K562 (cell line): ENCODE measurements around the gene TRIM24. TPM values are rescaled to one million over a fixed set of nuclear protein-coding genes. Genes with fewer than 3 reads are reported as not detected.
A peak's percentile ranks its signal among the peaks of the same experiment; 100 is the strongest.

Experiments used
- FOXJ2 ChIP-seq: fragments of 200-800 bp; sonication (Bioruptor generic); IDR thresholded peaks from 2 replicates; pipeline ENCODE4 v1.6.1; 2016; ENCODE audit warnings: missing genetic modification characterization, missing compliant biosample characterization
- GTF2E2 ChIP-seq: fragments of 200-800 bp; sonication (Bioruptor generic); IDR thresholded peaks from 2 replicates; pipeline ENCODE4 v1.6.1; 2016; ENCODE audit warnings: missing genetic modification characterization, missing compliant biosample characterization
- KLF13 ChIP-seq: fragments of 450-650 bp; IDR thresholded peaks from 2 replicates; pipeline ENCODE4 v1.6.1; 2016; ENCODE audit warnings: missing genetic modification characterization, low read depth, mild to moderate bottlenecking, missing compliant biosample characterization, moderate library complexity, borderline replicate concordance
- NR2C2 ChIP-seq, 2 experiments: fragments of 200-800 bp in 1 of 2; sonication (Bioruptor generic) in 1 of 2; sonication (generic) in 1 of 2; formaldehyde crosslinking in 1 of 2; IDR thresholded peaks; 2 replicates each; pipeline versions ENCODE4 v1.6.1 to v1.8.0; 2016 to 2022; ENCODE audit warnings: mild to moderate bottlenecking in 1 of 2, missing compliant biosample characterization in 1 of 2, missing genetic modification characterization in 1 of 2, missing genetic modification reagents in 1 of 2
- TRIM24 ChIP-seq, 2 experiments: fragments of 450-650 bp; IDR thresholded peaks; 2 replicates each; pipeline ENCODE4 v1.6.1; 2016
- polyA plus RNA-seq, 8 experiments: library from polyadenylated mRNA; depleted of rRNA in 4 of 8; stranded (reverse) in 5 of 8; unstranded in 3 of 8; fragments of >200 nt; fragmentation: Nextera tagmentation in 2 of 8; fragmentation: Illumina TruSeq in 1 of 8; extraction: Ambion mirVana in 2 of 8; extraction: Trizol in 1 of 8; gene quantifications; 2 replicates each; pipeline versions ENCODE4 v1.2.1 to v1.2.3, GENCODE V29; 2011 to 2014; ENCODE audit warnings: inconsistent platforms in 1 of 8, missing spikeins in 1 of 8
- total RNA-seq, 7 experiments: library from RNA; depleted of rRNA in 6 of 7; stranded (reverse); fragments of >200 nt in 6 of 7; fragmentation: Illumina TruSeq in 2 of 7; extraction: Trizol in 2 of 7; gene quantifications; 2 replicates each; pipeline versions ENCODE4 v1.2.1 to v1.2.3, GENCODE V29; 2011 to 2021; ENCODE audit warnings: low replicate concordance in 1 of 7
- TF ChIP-seq, protein P1 (sequence below), 2 experiments: IDR thresholded peaks in 1 of 2; conservative IDR thresholded peaks in 1 of 2; 2 replicates each; pipeline ENCODE4 v1.6.1; 2016; ENCODE audit warnings: low read depth in 2 of 2, mild to moderate bottlenecking in 1 of 2, missing compliant biosample characterization in 1 of 2, missing genetic modification characterization in 1 of 2, moderate library complexity in 1 of 2
- TF ChIP-seq, protein P2 (sequence below): fragments of 450-650 bp; conservative IDR thresholded peaks from 2 replicates; pipeline ENCODE4 v1.6.1; 2016; ENCODE audit warnings: missing genetic modification characterization, low read depth, mild to moderate bottlenecking, missing compliant biosample characterization, moderate library complexity
- TF ChIP-seq, protein P3 (sequence below): fragments of 450-650 bp; IDR thresholded peaks from 2 replicates; pipeline ENCODE4 v1.6.1; 2016; ENCODE audit warnings: antibody characterized with exemption
- TF ChIP-seq, protein P4 (sequence below): fragments of 450-650 bp; IDR thresholded peaks from 2 replicates; pipeline ENCODE4 v1.7.0; 2016; ENCODE audit warnings: borderline replicate concordance
- TF ChIP-seq, protein P5 (sequence below): fragments of 450-650 bp; IDR thresholded peaks from 2 replicates; pipeline ENCODE4 v1.6.1; 2016; ENCODE audit warnings: low read depth

Gene TRIM24
- total and polyA plus RNA-seq, 9 of the 15 experiments (the other 6 are each of a cell fraction or from before 2014, with no cell fraction given), result 13.4 to 74.0 (median 41.7) TPM

DNA sequence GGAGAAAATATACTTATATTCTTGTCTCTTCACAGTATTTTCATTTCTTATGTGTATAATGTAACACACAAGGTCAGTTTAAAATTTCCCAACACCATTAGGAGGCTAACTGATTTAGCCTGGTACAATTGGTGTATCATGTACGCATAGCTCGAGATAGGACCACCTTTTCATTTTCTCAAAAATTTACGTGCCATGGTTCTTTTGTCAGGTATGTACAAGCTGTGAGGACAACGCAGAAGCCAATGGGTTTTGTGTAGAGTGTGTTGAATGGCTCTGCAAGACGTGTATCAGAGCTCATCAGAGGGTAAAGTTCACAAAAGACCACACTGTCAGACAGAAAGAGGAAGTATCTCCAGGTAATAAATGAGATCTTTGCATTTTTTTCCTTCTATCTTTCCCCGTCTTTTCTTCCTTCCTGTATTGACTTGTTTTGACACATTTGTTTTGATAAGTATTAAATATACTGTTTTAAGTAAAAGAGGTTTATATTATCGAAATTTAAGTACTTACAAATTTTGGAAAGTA is 55.0 kb downstream of the TRIM24 start (continued):
- TF ChIP-seq, protein P1, sequence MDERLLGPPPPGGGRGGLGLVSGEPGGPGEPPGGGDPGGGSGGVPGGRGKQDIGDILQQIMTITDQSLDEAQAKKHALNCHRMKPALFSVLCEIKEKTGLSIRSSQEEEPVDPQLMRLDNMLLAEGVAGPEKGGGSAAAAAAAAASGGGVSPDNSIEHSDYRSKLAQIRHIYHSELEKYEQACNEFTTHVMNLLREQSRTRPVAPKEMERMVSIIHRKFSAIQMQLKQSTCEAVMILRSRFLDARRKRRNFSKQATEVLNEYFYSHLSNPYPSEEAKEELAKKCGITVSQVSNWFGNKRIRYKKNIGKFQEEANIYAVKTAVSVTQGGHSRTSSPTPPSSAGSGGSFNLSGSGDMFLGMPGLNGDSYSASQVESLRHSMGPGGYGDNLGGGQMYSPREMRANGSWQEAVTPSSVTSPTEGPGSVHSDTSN (CRISPR knock-in tag; IDR thresholded peaks at IDR 0.05; ENCODE audit: low read depth), result no peak
- TF ChIP-seq, protein P1 (tag; conservative IDR thresholded peaks at IDR 0.05; ENCODE audit: low read depth), result 0 out of 2 replicates have a peak, but pooled peaks have one; percentile 24
- TF ChIP-seq, protein P2, sequence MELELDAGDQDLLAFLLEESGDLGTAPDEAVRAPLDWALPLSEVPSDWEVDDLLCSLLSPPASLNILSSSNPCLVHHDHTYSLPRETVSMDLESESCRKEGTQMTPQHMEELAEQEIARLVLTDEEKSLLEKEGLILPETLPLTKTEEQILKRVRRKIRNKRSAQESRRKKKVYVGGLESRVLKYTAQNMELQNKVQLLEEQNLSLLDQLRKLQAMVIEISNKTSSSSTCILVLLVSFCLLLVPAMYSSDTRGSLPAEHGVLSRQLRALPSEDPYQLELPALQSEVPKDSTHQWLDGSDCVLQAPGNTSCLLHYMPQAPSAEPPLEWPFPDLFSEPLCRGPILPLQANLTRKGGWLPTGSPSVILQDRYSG, result no peak
- TF ChIP-seq FOXJ2 (tag) (no peak), NR2C2 (CRISPR knock-in tag; IDR thresholded peaks at IDR 0.05) (peak; percentile 80; the same call in 1 of the 2 replicates), NR2C2 (tag; IDR thresholded peaks at IDR 0.05) (peak; percentile 45; the same call in 1 of the 2 replicates), GTF2E2 (tag) (no peak), TRIM24 (IDR thresholded peaks at IDR 0.05) (peak; percentile 28 to 35; a peak in 2 of 4 replicates), KLF13 (no peak)
- TF ChIP-seq, protein P3, sequence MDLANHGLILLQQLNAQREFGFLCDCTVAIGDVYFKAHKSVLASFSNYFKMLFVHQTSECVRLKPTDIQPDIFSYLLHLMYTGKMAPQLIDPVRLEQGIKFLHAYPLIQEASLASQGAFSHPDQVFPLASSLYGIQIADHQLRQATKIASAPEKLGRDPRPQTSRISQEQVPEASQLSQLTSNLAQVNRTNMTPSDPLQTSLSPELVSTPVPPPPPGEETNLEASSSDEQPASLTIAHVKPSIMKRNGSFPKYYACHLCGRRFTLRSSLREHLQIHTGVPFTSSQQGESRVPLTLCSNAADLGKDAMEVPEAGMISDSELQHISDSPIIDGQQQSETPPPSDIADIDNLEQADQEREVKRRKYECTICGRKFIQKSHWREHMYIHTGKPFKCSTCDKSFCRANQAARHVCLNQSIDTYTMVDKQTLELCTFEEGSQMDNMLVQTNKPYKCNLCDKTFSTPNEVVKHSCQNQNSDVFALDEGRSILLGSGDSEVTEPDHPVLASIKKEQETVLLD, result no peak
- TF ChIP-seq, protein P4, sequence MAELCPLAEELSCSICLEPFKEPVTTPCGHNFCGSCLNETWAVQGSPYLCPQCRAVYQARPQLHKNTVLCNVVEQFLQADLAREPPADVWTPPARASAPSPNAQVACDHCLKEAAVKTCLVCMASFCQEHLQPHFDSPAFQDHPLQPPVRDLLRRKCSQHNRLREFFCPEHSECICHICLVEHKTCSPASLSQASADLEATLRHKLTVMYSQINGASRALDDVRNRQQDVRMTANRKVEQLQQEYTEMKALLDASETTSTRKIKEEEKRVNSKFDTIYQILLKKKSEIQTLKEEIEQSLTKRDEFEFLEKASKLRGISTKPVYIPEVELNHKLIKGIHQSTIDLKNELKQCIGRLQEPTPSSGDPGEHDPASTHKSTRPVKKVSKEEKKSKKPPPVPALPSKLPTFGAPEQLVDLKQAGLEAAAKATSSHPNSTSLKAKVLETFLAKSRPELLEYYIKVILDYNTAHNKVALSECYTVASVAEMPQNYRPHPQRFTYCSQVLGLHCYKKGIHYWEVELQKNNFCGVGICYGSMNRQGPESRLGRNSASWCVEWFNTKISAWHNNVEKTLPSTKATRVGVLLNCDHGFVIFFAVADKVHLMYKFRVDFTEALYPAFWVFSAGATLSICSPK, result no peak
- TF ChIP-seq, protein P5, sequence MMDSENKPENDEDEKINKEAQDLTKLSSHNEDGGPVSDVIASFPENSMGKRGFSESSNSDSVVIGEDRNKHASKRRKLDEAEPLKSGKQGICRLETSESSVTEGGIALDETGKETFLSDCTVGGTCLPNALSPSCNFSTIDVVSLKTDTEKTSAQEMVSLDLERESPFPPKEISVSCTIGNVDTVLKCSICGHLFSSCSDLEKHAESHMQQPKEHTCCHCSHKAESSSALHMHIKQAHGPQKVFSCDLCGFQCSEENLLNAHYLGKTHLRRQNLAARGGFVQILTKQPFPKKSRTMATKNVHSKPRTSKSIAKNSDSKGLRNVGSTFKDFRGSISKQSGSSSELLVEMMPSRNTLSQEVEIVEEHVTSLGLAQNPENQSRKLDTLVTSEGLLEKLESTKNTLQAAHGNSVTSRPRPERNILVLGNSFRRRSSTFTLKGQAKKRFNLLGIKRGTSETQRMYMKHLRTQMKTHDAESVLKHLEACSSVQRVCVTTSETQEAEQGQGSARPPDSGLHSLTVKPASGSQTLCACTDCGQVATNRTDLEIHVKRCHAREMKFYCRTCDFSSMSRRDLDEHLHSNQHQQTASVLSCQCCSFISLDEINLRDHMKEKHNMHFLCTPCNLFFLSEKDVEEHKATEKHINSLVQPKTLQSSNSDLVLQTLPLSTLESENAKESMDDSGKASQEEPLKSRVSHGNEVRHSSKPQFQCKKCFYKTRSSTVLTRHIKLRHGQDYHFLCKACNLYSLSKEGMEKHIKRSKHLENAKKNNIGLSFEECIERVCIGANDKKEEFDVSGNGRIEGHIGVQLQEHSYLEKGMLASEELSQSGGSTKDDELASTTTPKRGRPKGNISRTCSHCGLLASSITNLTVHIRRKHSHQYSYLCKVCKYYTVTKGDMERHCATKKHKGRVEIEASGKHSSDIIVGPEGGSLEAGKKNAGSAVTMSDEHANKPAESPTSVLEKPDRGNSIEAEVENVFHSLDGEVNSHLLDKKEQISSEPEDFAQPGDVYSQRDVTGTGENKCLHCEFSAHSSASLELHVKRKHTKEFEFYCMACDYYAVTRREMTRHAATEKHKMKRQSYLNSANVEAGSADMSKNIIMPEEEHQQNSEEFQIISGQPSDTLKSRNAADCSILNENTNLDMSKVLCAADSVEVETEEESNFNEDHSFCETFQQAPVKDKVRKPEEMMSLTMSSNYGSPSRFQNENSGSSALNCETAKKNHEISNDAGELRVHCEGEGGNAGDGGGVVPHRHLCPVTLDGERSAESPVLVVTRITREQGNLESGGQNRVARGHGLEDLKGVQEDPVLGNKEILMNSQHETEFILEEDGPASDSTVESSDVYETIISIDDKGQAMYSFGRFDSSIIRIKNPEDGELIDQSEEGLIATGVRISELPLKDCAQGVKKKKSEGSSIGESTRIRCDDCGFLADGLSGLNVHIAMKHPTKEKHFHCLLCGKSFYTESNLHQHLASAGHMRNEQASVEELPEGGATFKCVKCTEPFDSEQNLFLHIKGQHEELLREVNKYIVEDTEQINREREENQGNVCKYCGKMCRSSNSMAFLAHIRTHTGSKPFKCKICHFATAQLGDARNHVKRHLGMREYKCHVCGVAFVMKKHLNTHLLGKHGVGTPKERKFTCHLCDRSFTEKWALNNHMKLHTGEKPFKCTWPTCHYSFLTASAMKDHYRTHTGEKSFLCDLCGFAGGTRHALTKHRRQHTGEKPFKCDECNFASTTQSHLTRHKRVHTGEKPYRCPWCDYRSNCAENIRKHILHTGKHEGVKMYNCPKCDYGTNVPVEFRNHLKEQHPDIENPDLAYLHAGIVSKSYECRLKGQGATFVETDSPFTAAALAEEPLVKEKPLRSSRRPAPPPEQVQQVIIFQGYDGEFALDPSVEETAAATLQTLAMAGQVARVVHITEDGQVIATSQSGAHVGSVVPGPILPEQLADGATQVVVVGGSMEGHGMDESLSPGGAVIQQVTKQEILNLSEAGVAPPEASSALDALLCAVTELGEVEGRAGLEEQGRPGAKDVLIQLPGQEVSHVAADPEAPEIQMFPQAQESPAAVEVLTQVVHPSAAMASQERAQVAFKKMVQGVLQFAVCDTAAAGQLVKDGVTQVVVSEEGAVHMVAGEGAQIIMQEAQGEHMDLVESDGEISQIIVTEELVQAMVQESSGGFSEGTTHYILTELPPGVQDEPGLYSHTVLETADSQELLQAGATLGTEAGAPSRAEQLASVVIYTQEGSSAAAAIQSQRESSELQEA, result no peak
